Measurements from ENCODE around the gene PET117. TPM values are rescaled to one million over a fixed set of nuclear protein-coding genes. Genes with fewer than 3 reads are reported as not detected.

PET117 gene
- total RNA-seq, 1 experiment from 2014 or later, result 25.0 TPM

DNA sequence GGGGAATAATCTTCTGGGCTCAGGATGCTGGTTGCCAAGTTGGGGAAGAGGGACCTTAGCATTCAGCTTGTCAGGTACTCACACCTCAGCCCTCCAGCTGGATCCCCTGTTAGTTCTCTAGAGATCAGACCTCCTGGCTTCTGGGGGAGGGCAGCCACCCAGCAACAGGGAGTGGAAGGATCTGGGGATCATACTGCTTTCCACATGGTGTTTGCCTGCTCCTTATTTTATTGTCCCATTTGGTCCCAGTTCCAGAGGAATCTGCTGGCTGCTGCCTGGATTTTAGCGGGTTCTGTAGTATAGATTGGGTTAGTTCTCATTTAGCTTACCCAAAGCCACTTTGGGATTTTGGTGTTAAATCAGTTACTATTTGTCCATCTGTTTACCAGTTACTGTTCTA, 29.3 kb downstream of the PET117 start:
- no peak overlapping the region for H2BK5ac ChIP-seq (ENCODE audit: insufficient read length, low read length)
- DNase-seq, result no peak
- H2BK20ac ChIP-seq (ENCODE audit: low read depth, low read length, poor library complexity, severe bottlenecking), result no peak overlapping the region
- 0 out of 2 replicates have a peak overlapping the region, but pooled peaks have one; percentile 56 for H2BK15ac ChIP-seq (ENCODE audit: low read depth, low read length)
- no peak overlapping the region for H4K8ac ChIP-seq (replicated peaks; ENCODE audit: insufficient read length, low read depth, low read length)
- H3K23ac ChIP-seq (ENCODE audit: insufficient read length, low read depth, low read length), result no peak overlapping the region
- H2AK5ac ChIP-seq (ENCODE audit: insufficient read length, low read length), result no peak overlapping the region
- Mint-ChIP-seq H3K9me3 (no peaks in the 10 kb centered on the region), H3K4me1 (peaks cover 25 to 28% of the 10 kb centered on the region in 2 experiments), H3K27ac (peak overlapping the region in 2 of 3 experiments; percentile 61 to 74; a peak in 3 of 7 replicates), H3K4me3 (no peak overlapping the region), H3K36me3 (ENCODE audit: insufficient read depth in 1 of 3, low read depth in 3 of 3) (peaks cover 22 to 44% (median 39%) of the 10 kb centered on the region in 3 experiments; a peak in 6 of 7 replicates), H3K27me3 (ENCODE audit: low read depth) (no peaks in the 10 kb centered on the region)
- H3K79me2 ChIP-seq (ENCODE audit: insufficient read depth, low read length), result no peaks in the 10 kb centered on the region
- H3K23me2 ChIP-seq (ENCODE audit: insufficient read length, low read depth, low read length, poor library complexity, severe bottlenecking), result no peaks in the 10 kb centered on the region
- peak overlapping the region; percentile 23 for H2BK12ac ChIP-seq (ENCODE audit: insufficient read length, low read depth, low read length)
- peak overlapping the region; percentile 76 for H3T11ph ChIP-seq (ENCODE audit: low read length)
- H3K27me3 ChIP-seq (ENCODE audit: insufficient read depth, low read length), result no peaks in the 10 kb centered on the region
- H4K91ac ChIP-seq (ENCODE audit: insufficient read length, low read depth, low read length), result no peak overlapping the region
- H3K4ac ChIP-seq (ENCODE audit: low read depth, low read length), result peak overlapping the region; percentile 47
- peaks cover 6% of the 10 kb centered on the region for H3K79me1 ChIP-seq (ENCODE audit: insufficient read depth, low read depth, low read length, poor library complexity, severe bottlenecking)
- peak overlapping the region; percentile 42 for H4K5ac ChIP-seq (ENCODE audit: insufficient read length, low read depth, low read length)
- peak overlapping the region; percentile 72 for H3K18ac ChIP-seq (ENCODE audit: insufficient read length, low read depth, low read length)
- no peak overlapping the region for H3K27ac ChIP-seq (ENCODE audit: insufficient read length, low read depth, low read length)
- no peaks in the 10 kb centered on the region for H3K9me3 ChIP-seq (ENCODE audit: control insufficient read depth, low read depth, low read length)
- no peak overlapping the region for H2AFZ ChIP-seq (ENCODE audit: low read length)
- no peak overlapping the region for H3K4me2 ChIP-seq (ENCODE audit: insufficient read depth, insufficient read length, low read length)
- H3K4me1 ChIP-seq (ENCODE audit: insufficient read depth, low read length), result peaks cover 3% of the 10 kb centered on the region; the same call in 1 of the 2 replicates
- WGBS (ENCODE audit: extremely low coverage, insufficient read length, low lambda C conversion rate), result no CpG with 5 or more reads among the region's 1 CpG
- no peak overlapping the region for H3K56ac ChIP-seq (ENCODE audit: insufficient read length, low read depth, low read length)
- H2BK120ac ChIP-seq (ENCODE audit: low read depth, low read length, poor library complexity, severe bottlenecking), result peak overlapping the region; percentile 86
- H3K14ac ChIP-seq (ENCODE audit: insufficient read depth, low read length), result peak overlapping the region; percentile 84; the same call in 1 of the 2 replicates
- TF ChIP-seq, protein P1, sequence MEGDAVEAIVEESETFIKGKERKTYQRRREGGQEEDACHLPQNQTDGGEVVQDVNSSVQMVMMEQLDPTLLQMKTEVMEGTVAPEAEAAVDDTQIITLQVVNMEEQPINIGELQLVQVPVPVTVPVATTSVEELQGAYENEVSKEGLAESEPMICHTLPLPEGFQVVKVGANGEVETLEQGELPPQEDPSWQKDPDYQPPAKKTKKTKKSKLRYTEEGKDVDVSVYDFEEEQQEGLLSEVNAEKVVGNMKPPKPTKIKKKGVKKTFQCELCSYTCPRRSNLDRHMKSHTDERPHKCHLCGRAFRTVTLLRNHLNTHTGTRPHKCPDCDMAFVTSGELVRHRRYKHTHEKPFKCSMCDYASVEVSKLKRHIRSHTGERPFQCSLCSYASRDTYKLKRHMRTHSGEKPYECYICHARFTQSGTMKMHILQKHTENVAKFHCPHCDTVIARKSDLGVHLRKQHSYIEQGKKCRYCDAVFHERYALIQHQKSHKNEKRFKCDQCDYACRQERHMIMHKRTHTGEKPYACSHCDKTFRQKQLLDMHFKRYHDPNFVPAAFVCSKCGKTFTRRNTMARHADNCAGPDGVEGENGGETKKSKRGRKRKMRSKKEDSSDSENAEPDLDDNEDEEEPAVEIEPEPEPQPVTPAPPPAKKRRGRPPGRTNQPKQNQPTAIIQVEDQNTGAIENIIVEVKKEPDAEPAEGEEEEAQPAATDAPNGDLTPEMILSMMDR (conservative IDR thresholded peaks at IDR 0.05), result no peak
- no peaks in the 10 kb centered on the region for H4K20me1 ChIP-seq (ENCODE audit: control insufficient read depth, insufficient read depth, insufficient read length)
- H3K9ac ChIP-seq (ENCODE audit: extremely low read depth, insufficient read length, low read length), result no peak overlapping the region
